Stimulated activated CD8-positive, alpha-beta memory T cell treated with anti-CD3 and anti-CD28 coated beads, Interleukin-15, amount 100 ng/mL, for 24 hours (primary cell): ENCODE measurements around the gene BMP5.

Source experiments
- DNase-seq: peaks from one replicate; pipeline ENCODE4 v3.0.0-alpha.2; 2020; ENCODE audit warnings: low read depth

BMP5 gene

DNA sequence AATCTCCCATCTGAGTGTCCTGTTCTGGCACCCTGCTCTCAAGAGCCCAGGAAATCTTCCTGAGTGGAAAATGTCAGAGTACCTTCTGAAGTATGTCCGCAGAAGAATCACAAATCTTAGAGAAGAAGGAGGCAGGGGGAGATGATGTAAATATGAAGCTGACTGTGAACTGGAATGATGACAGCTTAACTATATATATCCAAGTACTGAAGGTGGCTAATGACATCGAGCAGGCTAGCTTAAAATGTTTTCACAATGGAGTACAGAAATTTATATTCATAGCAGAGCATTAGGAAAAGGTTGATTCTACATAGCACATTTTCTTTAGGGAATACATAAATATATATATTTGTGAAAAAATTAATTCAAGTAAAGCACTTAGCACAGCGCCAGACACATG is 64.3 kb downstream of the BMP5 start:
- DNase-seq: no peak

- DNase-seq: no peak
Observed at GRCh38 chr6:55802259-55802658, 73.1 kb downstream of the BMP5 start.

DNA sequence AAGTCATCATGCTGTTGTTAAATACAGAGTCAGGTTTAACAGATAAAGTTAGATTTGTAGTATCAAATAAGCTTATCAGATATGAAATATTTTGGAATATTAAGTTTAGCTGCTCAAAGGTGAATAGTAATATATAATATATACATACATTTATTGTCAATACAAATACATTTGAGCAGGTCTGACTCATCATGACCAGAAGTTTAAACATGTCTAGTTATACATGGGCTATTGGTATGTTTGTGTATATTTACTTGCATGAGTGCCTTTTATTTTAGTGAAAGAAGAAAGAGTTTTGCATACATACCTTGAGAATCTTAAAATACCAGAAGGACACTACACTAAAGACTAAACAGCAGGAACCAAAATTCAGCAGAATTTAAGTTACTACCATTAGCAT is 76.8 kb downstream of the BMP5 start:
- no peak for DNase-seq

DNA sequence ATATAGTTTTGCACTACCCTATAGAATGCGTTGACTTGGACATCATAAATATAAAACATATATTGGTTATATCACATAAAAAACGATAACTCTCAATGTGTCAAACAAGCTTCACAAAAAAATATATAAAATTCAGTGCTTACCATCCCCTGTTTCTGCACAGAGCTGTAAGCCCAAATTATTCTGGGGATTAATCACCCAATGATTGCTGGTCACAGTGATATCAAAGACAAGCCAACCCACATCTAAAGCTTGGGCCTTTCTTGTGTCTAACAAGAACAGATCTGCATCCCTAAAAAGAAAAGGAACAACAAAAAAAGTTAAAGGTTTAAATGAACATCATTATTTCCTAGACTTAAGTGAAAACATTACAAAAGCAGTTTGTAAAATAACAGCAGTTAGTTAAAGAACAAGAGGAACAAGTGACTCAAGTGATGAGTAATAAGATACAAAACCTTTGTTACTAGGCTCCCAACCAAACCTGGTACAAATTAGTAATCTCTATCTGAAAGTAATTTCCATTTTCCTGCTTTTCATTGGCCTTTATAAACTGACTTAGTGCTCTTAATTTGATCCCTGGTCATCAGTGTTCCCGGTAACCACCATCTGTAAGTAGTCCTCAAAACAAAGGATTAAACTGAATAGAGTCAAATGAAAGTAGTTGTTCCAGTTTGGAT is 81.1 kb downstream of the BMP5 start:
- DNase-seq: no peak

DNA sequence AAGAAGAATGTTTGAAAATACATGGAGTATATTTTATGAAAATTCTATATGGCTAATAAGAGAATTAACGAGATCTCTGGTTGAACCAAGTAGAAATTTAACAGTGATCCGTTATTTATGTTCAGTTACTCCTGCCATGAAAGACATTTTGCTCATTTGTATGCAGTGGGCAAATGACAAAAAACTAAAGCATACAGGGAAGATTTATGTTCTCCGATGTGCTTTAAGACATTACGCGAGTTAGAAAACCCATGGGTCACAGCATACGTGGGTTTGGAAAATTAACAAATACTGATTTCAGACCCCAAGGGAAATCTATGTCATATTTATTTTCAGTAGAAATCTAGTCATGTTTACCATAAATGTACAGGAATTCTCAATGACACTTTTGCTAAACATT is 90.1 kb downstream of the BMP5 start:
- DNase-seq: no peak

DNA sequence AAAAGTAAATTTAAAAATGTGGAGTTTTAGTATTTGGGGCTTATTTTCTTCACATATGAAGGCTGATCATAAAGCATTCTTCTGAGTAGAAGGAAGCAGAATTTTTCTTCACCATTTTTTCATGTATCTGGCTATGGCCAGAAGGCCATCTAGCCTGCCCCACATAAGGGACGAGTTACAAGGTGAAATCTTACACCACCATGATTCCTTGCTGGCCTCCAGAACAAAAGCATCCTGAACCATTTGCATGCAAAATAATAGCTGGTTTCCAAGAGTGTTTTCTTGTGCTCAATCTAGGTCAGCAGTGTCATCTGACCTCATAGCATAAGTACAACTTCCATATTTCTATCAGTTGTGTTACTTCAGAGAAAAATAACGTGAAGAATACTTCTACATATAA is 93.1 kb downstream of the BMP5 start:
- DNase-seq: no peak

GRCh38 chr6:55778705-55779104 is 96.7 kb downstream of the BMP5 start:
- no peak for DNase-seq

GRCh38 chr6:55777469-55777868 is 97.9 kb downstream of the BMP5 start:
- DNase-seq: no peak

DNA sequence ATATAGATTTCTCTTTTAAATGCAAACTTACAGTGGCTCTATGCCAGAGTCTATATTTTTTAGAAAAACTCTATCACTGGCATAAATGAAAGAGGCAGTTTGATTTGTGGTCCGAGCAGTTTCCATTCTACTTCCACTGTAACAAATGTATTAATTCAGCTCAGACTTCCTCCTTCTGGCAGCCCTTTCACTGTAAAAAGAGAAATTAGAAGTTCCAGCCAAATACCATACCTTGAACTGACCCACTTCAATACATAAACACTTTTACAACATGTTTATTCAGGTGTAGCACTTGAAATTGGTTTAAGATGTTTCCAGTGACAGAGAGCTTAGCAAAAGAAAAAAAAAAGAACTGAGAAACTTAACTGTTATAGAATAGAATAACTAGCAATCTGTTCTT is 99.3 kb downstream of the BMP5 start:
- no peak for DNase-seq

DNA sequence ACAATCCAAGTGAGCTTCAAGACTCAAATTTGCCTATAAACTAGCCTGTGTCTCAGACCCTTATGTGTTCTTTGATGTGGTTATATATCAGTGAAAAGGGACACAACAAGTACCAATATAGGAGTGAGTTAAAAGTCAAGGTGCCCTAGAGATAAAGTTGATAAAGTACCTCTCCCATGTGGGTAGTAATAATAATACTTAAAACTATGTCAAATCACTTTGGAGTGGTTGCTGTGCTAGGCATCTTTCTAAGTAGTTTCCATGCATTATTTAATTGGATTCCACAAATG is 100.4 kb downstream of the BMP5 start:
- DNase-seq: no peak

- DNase-seq: no peak
Observed at GRCh38 chr6:55774286-55775028, 100.9 kb downstream of the BMP5 start.

DNA sequence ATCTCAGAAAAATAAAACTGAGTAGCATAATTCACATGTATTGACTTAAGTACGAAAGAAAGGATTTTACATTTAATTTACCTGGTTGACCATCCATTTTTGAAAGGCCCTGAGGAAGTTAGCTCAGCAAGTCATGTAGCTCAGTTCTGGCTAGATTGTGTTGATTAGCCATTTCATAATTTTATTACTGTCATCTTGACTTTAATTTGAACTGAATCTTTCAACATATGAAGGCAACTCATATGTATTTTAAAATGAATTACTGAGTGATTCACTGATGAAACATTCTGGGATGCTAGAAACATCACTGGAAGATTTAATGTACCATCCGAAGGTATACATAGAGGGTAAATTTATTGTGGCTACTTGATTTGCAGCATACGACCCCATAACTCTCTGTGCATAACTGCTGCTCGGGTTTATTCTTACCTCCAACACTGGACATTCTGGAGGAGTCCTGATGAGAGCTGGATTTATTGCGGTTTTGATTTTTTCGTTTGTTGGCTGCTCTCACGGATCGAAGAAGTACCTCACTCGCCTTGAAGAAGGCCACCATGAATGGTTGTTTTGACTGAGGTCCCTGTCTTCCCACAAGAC is 101.7 kb downstream of the BMP5 start:
- DNase-seq: no peak

- DNase-seq: no peak
Observed at GRCh38 chr6:55772730-55773129, 102.7 kb downstream of the BMP5 start.

DNA sequence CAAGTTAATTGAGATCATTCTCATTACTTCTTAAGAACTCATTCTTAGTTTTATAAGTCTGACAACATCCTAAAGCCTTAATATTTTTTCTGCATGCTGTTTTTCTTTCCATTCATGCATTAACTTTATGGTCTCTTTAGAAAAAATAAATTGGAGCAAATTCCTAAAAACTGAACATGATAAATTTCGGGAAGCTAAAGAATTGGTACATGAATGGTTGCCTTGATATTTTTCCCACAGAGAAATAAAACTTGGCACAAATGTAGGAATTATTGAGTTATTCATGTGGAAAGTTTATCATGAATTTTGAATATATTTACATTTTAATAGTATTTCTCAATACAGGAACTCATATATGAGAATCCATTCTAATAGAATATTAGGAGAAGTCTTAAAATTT is 115.9 kb downstream of the BMP5 start:
- DNase-seq: no peak

DNA sequence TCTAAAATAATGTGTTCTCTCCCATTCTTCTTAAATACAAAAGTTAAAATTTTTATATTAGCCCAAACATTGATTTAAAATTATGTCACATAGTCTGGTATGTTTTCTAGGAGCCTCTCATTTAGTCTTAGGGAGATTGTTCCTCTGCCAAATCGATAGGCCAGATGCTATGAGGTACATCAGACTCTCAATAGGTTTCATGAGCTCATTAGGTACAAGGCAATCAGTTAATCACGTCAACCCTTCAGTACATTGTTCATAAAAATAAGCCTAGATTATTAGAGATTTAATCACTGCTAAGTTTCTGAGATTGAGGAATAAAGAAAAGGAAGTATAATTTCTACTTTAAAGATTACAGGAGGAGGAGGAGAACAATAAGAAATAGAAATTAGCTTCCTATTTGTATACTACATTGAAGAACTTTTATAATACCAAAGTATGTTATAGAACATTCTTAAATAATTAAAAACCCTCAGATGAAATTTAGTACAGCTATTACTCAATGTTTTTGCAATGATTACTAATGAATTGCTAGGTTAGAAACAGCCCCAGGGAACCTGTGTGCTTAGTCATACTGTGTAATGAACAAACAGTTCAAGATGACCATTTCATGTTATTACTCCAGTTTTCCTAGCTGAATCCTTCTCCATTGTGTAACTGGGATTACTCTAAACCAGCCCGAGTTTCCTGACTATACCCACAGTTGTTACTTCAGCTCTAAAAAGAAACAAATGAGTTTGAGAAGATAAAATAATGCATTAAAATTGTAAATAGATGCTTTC is 117.0 kb downstream of the BMP5 start:
- no peak for DNase-seq

DNA sequence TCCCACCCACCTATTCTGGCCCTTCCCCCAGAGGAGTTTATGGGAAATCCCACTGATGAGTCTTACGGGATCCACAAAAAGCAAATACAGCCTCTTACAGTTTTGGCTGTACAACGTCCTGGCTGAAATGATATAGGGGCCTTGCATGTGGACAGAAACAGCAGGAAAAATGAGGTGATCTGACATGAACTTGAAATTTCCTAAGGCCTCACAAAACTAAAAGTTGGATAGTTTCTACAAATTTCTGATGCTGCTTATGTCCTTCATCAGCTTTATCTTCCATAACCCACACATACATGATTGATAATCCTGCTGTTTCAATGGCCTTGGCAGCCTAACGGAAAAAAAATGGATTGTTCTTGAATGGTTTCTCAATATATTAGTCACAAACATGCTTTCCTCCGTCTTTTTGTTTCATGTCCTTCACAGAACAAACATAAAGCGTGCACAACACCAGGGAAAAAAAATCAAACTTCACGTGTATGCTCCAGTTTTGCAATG is 118.8 kb downstream of the BMP5 start:
- no peak for DNase-seq

DNA sequence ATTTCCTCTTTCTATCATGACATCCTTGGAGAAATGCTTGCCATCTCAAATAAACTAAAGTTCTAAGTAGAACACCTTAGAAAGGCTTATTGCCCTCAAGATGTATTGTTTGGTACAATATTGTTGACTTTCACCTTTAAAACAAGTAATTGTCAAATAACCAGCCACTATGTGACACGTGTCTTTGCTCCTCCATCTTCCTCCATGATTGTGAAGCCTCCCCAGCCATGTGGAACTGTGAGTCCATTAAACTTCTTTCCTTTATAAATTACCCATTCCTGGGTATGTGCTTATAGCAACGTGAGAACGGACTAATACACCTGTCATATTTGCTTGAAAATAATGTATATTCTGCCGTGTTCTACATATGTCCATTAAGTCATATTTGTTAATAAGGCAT is 126.5 kb downstream of the BMP5 start:
- DNase-seq: no peak

GRCh38 chr6:55746473-55746872 is 128.9 kb downstream of the BMP5 start:
- DNase-seq: no peak

DNA sequence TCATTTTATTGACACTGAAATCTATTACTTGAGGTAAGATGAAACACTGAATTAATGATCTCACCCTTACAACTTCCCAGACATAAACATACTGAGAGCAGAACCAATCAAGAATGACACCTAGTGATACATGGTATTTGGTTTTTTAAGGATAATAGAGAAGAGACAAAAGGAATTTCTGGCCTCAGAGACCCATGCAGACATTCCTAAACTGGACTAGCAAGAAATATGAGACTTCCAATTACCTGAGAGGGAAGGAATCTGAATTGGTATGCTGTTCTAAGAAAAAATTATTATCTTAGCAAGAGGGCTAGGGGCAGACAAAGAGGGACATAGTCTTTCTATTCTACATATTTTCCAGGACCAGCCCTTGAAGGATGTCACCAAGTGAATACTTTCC is 141.1 kb downstream of the BMP5 start:
- no peak for DNase-seq

DNA sequence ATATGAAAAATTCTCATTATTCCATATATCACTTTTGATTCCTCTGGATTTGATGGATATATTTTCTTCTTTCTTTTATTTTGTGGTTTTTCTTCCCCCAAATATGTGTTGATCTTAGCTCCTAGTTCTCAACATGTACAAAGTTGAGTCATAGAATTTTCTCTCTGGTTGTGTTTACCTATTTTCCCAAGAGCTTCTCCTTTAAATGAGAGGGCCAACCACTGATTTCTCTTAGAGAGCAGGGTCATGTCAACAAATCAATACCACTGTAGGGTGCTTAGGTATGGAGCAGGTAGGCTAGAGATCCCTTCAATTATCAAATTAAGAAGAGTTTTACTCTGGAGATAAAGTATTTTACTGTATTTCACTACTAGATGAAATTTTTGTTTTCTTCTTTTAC is 145.7 kb downstream of the BMP5 start:
- no peak for DNase-seq

GRCh38 chr6:55726144-55726543 is 149.2 kb downstream of the BMP5 start:
- no peak for DNase-seq

- DNase-seq: no peak
Observed at GRCh38 chr6:55714831-55715230, 160.6 kb downstream of the BMP5 start.

DNA sequence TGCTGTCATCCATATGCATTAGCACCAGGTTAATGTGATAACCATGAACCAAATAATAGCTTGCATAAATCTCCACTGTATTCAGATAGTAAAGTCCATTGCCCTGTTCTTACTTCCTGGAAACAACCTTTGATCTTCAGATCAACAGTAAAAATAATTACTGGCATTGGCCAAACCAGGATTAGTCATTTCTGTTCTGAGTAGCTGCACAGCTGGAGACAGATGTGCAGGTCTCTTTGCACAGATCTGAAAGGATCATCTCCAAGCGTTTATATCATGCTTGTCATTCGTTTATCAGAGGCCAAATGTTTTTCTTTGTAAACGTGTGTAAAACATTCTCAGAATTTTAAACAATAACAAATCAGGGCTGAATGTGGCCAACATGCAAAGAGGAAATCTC is 162.0 kb downstream of the BMP5 start:
- no peak for DNase-seq
